ENCODE results near the gene OGFOD3.
"Not testable (repeated sequence)": the region's sequence is repeated elsewhere in the genome, so short reads cannot be mapped to it uniquely, and the experiment has no call there.

The OGFOD3 gene

DNA sequence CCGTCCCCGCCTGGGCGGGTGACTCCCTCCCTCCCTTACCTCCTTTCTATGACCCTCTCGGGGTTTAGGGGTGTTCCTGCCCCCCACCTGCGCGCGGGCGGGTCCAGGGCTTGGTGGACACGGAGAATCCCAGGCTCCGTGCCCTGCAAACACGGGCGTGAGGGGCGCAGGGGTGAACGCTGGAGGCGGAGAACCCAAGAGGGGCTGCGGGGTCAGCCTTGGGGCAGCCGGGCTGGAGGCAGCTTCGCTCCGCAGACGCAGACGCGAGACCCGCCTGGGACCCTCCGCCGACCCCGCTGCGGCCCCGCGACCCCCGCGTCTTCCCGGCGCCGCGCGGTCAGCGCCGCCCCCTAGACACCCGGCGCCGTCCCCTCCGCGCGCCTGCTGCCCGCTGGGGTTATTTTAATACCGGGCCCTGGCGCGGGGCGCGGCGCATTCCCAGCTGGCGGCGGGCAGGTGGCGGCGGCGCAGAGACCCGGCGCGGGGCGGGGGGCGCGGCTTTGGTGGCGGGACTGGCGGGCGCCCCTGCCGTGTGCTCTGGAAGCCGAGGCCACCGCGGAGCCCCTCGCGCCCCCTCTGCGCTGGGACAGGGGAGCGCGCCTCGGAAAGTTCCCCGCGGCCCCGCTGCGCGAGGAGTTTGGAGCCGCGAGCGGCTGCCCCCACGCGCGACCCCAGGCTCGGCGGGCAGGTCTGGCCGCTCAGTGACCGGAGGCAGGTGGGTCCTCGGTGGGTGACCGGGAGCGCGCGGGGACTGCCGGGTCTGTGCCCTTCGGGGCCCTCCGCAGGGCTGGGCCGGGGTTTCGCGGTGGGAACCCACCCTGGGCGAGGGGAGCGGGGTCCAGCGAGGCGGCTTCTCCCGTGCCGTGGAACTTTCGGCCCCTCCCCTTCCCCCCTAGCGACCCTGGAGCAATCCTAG is 46.8 kb downstream of the OGFOD3 start, which contains the start of gene UTS2R:
TSS of gene UTS2R (plus strand) at position 433 of the 916 bp plus-strand sequence. CDS start 2,560 bp downstream, outside the sequence.
- DNase-seq = no peak

DNA sequence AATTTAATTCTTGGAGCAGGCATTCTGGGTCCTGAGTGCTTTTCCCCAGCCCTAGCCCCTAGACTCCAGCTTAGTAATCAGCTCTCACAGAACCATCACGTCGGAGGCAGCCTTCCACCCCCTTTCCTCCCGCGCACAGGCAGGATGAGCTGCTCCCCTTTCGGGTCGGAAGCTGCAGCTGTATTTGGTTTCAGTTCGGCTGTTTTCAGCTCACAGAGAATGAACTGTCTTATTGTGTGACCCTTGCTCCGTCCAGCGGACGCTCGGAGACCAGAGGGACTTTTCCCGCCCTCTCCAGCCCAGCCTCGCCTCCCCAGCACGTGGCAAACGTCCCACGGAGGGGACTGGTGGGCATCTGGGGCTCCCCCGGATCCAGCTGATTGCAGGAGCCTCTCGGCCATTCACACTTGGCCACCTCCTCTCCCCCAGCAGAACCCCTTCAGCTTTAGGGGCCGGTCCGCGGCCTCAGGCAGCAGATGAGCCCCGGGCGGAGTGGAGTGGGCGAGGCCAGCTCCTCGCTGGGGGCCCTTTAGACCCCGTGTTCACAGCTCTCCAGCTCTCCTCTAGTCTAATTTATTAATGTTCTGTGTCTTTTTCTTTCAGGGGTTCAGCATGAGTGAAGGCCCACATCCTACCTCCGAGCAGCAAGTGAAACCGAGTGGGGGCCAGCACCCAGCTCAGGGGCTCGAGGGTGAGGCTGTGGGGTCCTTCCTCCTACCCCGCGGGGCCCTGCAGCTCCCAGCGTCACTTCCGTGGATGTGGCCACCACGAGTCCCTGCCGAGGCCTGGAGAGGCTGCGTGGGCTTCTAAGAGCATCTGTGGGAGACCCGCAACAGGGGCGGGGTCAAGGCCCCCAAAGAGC is 47.7 kb downstream of the OGFOD3 start:
- DNase-seq = no peak

- DNase-seq = no peak
These were observed 49.2 kb downstream of the OGFOD3 start for GRCh38 chr17:82369211-82369610.

DNA sequence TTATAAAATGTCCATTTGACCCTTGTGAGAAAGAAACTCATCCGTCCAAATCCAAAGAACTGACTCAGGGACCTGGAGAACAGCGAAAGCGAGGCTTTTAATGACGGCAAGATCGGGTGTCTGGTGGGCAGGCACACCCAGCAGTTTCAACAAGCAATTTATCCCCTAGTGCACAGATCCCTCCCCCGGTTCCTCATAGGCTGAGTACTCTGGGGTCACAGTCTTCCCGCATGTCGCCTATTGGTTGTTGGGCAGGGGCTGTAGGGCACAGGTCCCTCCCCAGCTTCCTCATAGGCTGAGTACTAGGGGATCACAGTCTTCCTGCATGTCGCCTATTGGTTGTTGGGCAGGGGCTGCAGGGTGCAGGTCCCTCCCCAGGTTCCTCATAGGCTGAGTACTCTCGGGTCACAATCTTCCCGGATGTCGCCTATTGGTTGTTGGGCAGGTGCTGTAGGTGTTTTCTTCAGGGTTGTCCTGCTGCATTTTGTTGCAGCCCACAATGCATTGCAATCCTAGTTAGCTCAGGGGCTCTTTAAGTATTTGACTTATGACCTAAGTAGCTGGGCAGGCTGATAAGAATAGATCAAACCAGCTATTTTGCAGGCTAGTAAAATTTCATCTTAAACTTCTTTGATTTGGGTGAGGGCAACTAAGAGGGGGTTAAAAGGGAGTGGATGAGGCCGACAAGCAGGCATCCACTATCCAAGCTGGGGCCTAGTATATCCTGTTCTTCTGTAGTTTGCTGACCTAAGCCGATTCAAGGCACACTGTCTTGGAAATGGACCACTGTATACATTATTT is 50.5 kb downstream of the OGFOD3 start:
- no peak for DNase-seq

DNA sequence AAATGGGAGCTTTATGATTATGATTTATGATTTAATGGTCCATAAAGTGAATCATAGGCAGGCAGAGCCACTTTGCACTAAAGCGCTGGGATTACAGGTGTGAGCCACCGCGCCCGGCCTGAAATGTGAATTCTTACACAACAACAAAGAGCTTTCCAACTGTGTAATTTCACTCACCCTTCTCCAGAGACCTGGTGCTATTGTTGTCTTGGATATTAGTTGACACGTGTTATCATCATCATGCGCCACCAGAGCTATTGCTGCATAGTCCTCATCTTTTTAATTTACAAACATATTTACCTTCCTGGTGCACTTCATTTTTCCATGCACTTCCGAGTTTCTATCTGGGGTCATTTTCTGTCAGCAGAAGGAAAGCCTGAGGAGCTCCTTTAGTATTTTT is 51.6 kb downstream of the OGFOD3 start:
- DNase-seq = no peak

GRCh38 chr17:82365606-82366295 is 52.6 kb downstream of the OGFOD3 start:
- DNase-seq = no peak

GRCh38 chr17:82361885-82362633 is 56.3 kb downstream of the OGFOD3 start:
- no peak for DNase-seq

DNA sequence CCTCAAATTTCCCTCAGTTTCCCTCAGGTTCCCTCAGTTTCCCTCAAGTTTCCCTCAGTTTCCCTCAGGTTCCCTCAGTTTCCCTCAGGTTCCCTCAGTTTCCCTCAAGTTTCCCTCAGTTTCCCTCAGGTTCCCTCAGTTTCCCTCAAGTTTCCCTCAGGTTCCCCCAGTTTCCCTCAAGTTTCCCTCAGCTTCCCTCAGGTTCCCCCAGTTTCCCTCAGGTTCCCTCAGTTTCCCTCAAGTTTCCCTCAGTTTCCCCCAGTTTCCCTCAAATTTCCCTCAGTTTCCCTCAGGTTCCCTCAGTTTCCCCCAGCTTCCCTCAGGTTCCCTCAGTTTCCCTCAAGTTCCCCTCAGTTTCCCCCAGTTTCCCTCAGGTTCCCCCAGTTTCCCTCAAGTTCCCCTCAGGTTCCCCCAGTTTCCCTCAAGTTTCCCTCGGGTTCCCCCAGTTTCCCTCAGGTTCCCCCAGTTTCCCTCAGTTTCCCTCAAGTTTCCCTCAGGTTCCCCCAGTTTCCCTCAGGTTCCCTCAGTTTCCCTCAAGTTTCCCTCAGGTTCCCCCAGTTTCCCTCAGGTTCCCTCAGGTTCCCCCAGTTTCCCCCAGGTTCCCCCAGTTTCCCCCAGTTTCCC is 58.8 kb downstream of the OGFOD3 start:
- DNase-seq = not testable (repeated sequence)

DNA sequence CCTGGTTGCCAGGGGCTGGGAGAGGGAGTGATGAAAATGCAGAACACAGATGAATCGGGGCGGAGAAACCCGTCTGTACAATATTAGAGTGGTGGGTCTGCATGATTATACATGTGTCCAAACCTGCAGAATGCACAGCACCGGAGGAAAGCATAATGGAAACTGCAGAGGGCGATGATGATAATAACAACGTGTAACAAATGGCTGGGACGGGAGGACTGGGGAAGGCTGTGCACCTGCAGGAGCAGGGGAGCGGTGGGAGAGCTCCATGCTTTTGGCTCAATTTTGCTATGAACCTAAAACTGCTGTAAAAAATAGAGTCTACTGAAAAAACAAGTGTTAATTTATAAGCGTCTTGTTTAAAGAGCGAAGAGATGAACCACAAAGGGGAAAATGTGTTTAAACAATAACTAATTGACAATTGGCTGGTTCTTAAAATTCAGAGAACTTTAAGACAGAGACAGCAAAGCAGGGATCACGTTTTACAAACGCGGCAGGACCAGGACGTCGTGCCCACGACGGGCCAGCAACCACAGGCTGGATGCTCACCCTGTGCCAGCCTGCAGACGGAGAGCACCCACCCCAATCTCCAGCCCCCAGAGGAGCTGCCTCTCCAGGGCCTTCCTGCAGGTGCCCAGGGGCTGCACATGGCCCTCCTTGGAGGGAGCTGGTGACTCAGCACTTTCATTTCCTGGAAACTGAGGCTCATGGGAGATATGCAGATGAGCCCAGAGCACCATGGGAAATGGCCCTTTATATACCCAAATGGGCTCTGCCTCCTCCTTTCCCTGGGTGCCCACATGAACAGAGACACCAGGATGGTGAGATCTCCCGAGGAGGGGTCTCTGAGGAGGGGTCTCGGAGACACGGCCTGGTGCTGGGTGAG is 59.7 kb downstream of the OGFOD3 start, which contains the start of gene TEX19:
TSS of gene TEX19 (plus strand) at position 783 of the 886 bp plus-strand sequence. CDS start 2,904 bp downstream, outside the sequence.
- no peak for DNase-seq

- DNase-seq = no peak
These were observed 61.0 kb downstream of the OGFOD3 start for GRCh38 chr17:82357394-82357793.

DNA sequence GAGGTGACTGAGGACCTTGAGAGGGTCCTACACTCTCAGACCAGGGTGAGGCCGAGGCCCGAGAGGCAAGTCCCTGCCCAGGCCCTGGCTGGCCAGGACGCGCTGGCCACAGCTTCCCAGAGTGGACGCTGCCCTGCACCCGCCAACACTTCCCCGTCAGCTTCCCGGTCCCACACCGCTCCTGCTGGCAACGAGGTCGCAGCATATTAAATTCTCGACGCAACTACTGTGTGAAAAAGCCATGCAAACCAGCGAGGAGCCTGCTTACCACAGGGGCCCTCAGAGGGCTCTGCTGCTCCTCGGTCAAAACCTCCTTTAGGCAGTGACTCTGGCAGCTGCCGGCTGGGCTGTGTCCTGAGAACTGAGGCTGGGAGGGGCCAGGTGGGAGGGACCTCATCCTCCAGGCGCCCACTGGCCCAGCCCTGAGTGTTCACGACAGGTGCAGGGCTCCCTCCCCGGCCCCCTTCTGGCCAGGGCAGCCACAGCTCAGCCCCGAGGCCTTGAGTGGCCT is 61.5 kb downstream of the OGFOD3 start:
- no peak for DNase-seq

- peak; percentile 34 for DNase-seq
These were observed 62.5 kb downstream of the OGFOD3 start for GRCh38 chr17:82355770-82356427.

- DNase-seq = no peak
These were observed 63.5 kb downstream of the OGFOD3 start for GRCh38 chr17:82354804-82355308.

GRCh38 chr17:82353484-82353883 is 64.9 kb downstream of the OGFOD3 start:
- DNase-seq = no peak

GRCh38 chr17:82351713-82352488 is 66.5 kb downstream of the OGFOD3 start:
- peak; percentile 57 for DNase-seq

- DNase-seq = no peak
These were observed 67.1 kb downstream of the OGFOD3 start for GRCh38 chr17:82351254-82351712.

GRCh38 chr17:82350182-82351030 is 68.0 kb downstream of the OGFOD3 start:
- no peak for DNase-seq
